Adrenal gland (tissue), 12 donors: Measurements from ENCODE around the gene GOLGA6A. TPM values are rescaled to one million over a fixed set of nuclear protein-coding genes. Genes with fewer than 3 reads are reported as not detected.

Experiments used
- DNase-seq, 7 donors: peaks; one replicate each; pipeline ENCODE4 v3.0.0-alpha.2; 2019 to 2020
- H3K27ac ChIP-seq, 5 donors: fragments of 200-600 bp; sonication (generic) in 4 of 5; 1 replicate in 3 of 5; 2 replicates in 2 of 5; pipeline versions ENCODE4 v1.5.1 to v1.8.0; 2016 to 2020; ENCODE audit warnings: mild to moderate bottlenecking in 1 of 5
- H3K27me3 ChIP-seq: fragments of 200-600 bp; 2 replicates; pipeline ENCODE4 v1.8.0; 2021
- H3K36me3 ChIP-seq, 2 donors: fragments of 200-600 bp; replicated peaks in 1 of 2; 1 replicate in 1 of 2; 2 replicates in 1 of 2; pipeline versions ENCODE4 v1.5.1 to v1.8.0; 2018 to 2022
- H3K4me1 ChIP-seq, 2 donors: fragments of 200-600 bp; replicated peaks in 1 of 2; 1 replicate in 1 of 2; 2 replicates in 1 of 2; pipeline versions ENCODE4 v1.5.1 to v1.8.0; 2018 to 2021
- H3K4me3 ChIP-seq, 4 donors: fragments of 200-600 bp; sonication (generic) in 3 of 4; one replicate each; pipeline ENCODE4 v1.5.1; 2016 to 2018
- H3K9me3 ChIP-seq, 3 donors: fragments of 200-600 bp; sonication (generic) in 1 of 3; replicated peaks in 1 of 3; 1 replicate in 2 of 3; 2 replicates in 1 of 3; pipeline versions ENCODE4 v1.5.1 to v1.8.0; 2016 to 2021
- POLR2A ChIP-seq, 2 donors: fragments of 450-650 bp; IDR thresholded peaks; one replicate each; pipeline ENCODE4 v1.6.1; 2017; ENCODE audit warnings: antibody characterized with exemption in 2 of 2, mild to moderate bottlenecking in 2 of 2, moderate library complexity in 1 of 2
- WGBS, 4 donors: extraction: QIAGEN DNeasy Blood & Tissue Kit in 2 of 4; methylation state at CpG; one replicate each; pipeline versions ENCODE4 v1.1.5 to v1.1.7; 2013 to 2017; 5-methylcytosine and 5-hydroxymethylcytosine counted together
- intact Hi-C, 2 donors: fragments of 100-400 bp; cut with DNase I; formaldehyde crosslinking; loops; one replicate each; pipeline versions ENCODE4 v1.14.1 to v1.15.0; 2022 to 2023
- polyA plus RNA-seq, 3 donors: library from polyadenylated mRNA; stranded (reverse); fragments of 200-250 nt in 2 of 3; fragments of 350-450 nt in 1 of 3; fragmentation: Illumina TruSeq in 1 of 3; extraction: RNeasy Lipid Tissue Mini Kit (QIAGEN cat#74804) in 1 of 3; gene quantifications; one replicate each; pipeline ENCODE4 v1.2.3, GENCODE V29; 2013 to 2014
- small RNA-seq, 2 donors: library from RNA; depleted of rRNA; stranded (forward); fragments of <200 nt; gene quantifications; one replicate each; pipeline ENCODE3, GENCODE V24; 2016
- total RNA-seq, 9 donors: library from RNA; depleted of rRNA in 4 of 9; stranded (reverse); fragments of >200 nt in 4 of 9; fragments of 120-200 nt in 1 of 9; fragmentation: NEBNext Ultra II Directional in 1 of 9; extraction: Animal tissue kit (Norgen Biotek cat#: 25700) in 1 of 9; gene quantifications; one replicate each; pipeline versions ENCODE4 v1.1.0 to v1.2.4, GENCODE V29; 2013 to 2023
- TF ChIP-seq, protein P1 (sequence below), 6 experiments: fragments of 450-650 bp in 4 of 6; fragments of 200-600 bp in 2 of 6; sonication (generic) in 1 of 6; IDR thresholded peaks; 1 replicate in 5 of 6; 2 replicates in 1 of 6; pipeline versions ENCODE4 v1.5.1 to v1.8.0; 2016 to 2021; ENCODE audit warnings: antibody characterized with exemption in 6 of 6, mild to moderate bottlenecking in 2 of 6, moderate library complexity in 1 of 6
- donor health status: healthy with polysubstance abuse.
- donor health status: Bipolar disorder and iron deficiency.
- donor health status: DM: yes; HTN: yes; CAD: no.
- donor health status: DM: no; HTN: no; CAD: no.
- donor health status: DM: no; HTN: no; CAD: no.
- donor health status: DM: yes; HTN: yes; CAD: no.

The GOLGA6A gene
- total and polyA plus RNA-seq, 12 donors = 0.03 to 0.44 TPM; not detected in 10

DNA sequence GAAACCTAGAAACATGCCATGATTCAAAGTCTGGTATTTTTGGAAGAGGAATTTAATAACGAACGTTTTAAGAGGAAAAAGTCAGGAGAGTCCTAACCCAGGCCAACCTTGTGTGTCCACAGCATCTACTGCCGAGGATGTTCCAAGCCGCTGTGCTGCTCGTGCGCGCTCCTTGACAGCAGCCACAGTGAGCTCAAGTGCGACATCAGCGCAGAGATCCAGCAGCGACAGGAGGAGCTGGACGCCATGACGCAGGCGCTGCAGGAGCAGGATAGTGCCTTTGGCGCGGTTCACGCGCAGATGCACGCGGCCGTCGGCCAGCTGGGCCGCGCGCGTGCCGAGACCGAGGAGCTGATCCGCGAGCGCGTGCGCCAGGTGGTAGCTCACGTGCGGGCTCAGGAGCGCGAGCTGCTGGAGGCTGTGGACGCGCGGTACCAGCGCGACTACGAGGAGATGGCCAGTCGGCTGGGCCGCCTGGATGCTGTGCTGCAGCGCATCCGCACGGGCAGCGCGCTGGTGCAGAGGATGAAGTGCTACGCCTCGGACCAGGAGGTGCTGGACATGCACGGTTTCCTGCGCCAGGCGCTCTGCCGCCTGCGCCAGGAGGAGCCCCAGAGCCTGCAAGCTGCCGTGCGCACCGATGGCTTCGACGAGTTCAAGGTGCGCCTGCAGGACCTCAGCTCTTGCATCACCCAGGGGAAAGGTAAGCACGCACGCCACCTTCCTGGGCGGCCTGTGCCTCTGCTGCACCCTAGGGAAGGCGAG lies 59.5 kb downstream of the GOLGA6A start:
- Histone ChIP-seq H3K27me3 (no peaks in the 10 kb centered on the region), H3K4me3 (no peak overlapping the region), H3K4me1 (peaks cover 3 to 4% of the 10 kb centered on the region in 2 donors), H3K36me3 (peaks cover 0 to 49% of the 10 kb centered on the region in 2 donors), H3K27ac (no peak overlapping the region), H3K9me3 (no peaks in the 10 kb centered on the region)
- DNase-seq = peak in 1 of 7 donors; percentile 13
- intact Hi-C loops = no loop called here
- WGBS, 4 donors = 94 to 97% (median 95%) methylated on average over 58 to 66 of the region's 66 CpGs
- no peak for TF ChIP-seq POLR2A (IDR thresholded peaks at IDR 0.05)
- TF ChIP-seq, protein P1, sequence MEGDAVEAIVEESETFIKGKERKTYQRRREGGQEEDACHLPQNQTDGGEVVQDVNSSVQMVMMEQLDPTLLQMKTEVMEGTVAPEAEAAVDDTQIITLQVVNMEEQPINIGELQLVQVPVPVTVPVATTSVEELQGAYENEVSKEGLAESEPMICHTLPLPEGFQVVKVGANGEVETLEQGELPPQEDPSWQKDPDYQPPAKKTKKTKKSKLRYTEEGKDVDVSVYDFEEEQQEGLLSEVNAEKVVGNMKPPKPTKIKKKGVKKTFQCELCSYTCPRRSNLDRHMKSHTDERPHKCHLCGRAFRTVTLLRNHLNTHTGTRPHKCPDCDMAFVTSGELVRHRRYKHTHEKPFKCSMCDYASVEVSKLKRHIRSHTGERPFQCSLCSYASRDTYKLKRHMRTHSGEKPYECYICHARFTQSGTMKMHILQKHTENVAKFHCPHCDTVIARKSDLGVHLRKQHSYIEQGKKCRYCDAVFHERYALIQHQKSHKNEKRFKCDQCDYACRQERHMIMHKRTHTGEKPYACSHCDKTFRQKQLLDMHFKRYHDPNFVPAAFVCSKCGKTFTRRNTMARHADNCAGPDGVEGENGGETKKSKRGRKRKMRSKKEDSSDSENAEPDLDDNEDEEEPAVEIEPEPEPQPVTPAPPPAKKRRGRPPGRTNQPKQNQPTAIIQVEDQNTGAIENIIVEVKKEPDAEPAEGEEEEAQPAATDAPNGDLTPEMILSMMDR (IDR thresholded peaks at IDR 0.05) = no peak

Small RNAs within 50 kb of the gene (small RNA-seq; reads per million reads assigned to genes)
- 0 reads per million in 2 donors for gene RN7SL429P

Other genes starting within 250 kb of the GOLGA6A start
- not detected for gene TBC1D21, start 209.0 kb downstream of the GOLGA6A start, total RNA-seq
- not detected for gene TBC1D21, start 209.0 kb downstream of the GOLGA6A start, polyA plus RNA-seq
- gene LOXL1, start 156.1 kb downstream of the GOLGA6A start, total RNA-seq = 10 to 100 TPM in 4 of 9 donors, 1 to 10 TPM in 5; 5.3 to 31.7 (median 8.5) TPM
- 10 to 100 TPM in 2 of 3 donors, 1 to 10 TPM in 1; 8.0 to 58.0 (median 22.5) TPM for gene LOXL1, start 156.1 kb downstream of the GOLGA6A start, polyA plus RNA-seq
- gene STOML1, start 90.3 kb downstream of the GOLGA6A start, total RNA-seq = 10 to 100 TPM; 21.7 to 92.2 (median 33.0) TPM
- 10 to 100 TPM in 2 of 3 donors, 1 to 10 TPM in 1; 8.6 to 27.5 (median 23.9) TPM for gene STOML1, start 90.3 kb downstream of the GOLGA6A start, polyA plus RNA-seq
- gene PML, start 87.8 kb downstream of the GOLGA6A start, total RNA-seq = 100 to 1,000 TPM in 1 of 9 donors, 10 to 100 TPM in 7, 1 to 10 TPM in 1; 7.0 to 103 (median 63.9) TPM
- 10 to 100 TPM; 10.5 to 44.1 (median 37.0) TPM for gene PML, start 87.8 kb downstream of the GOLGA6A start, polyA plus RNA-seq
- 1 to 10 TPM in 2 of 9 donors, under 1 TPM in 6, not detected in 1; 0.13 to 2.6 (median 0.56) TPM for gene ISLR2, start 48.0 kb upstream of the GOLGA6A start, total RNA-seq
- under 1 TPM; 0.24 to 0.48 (median 0.27) TPM for gene ISLR2, start 48.0 kb upstream of the GOLGA6A start, polyA plus RNA-seq
- 10 to 100 TPM in 7 of 9 donors, 1 to 10 TPM in 2; 7.9 to 63.4 (median 31.1) TPM for gene ISLR, start 91.2 kb upstream of the GOLGA6A start, total RNA-seq
- gene ISLR, start 91.2 kb upstream of the GOLGA6A start, polyA plus RNA-seq = 10 to 100 TPM in 2 of 3 donors, 1 to 10 TPM in 1; 6.1 to 26.3 (median 19.2) TPM
- gene STRA6, start 120.2 kb upstream of the GOLGA6A start, total RNA-seq = 10 to 100 TPM in 1 of 9 donors, 1 to 10 TPM in 4, under 1 TPM in 2, not detected in 2; 0.22 to 12.6 (median 3.1) TPM
- gene STRA6, start 120.2 kb upstream of the GOLGA6A start, polyA plus RNA-seq = 10 to 100 TPM in 1 of 3 donors, 1 to 10 TPM in 2; 1.2 to 11.7 (median 9.4) TPM
- 1 to 10 TPM in 1 of 9 donors, under 1 TPM in 5, not detected in 3; 0.11 to 1.1 (median 0.22) TPM for gene CCDC33, start 153.8 kb upstream of the GOLGA6A start, total RNA-seq
- gene CCDC33, start 153.8 kb upstream of the GOLGA6A start, polyA plus RNA-seq = under 1 TPM; 0.30 to 0.48 (median 0.42) TPM